ENCODE data around the gene CPEB2. TPM values are rescaled to one million over a fixed set of nuclear protein-coding genes. Genes with fewer than 3 reads are reported as not detected.

CPEB2 gene
- total and polyA plus RNA-seq, 2 of the 8 experiments (the other 6 are each of a cell fraction or from before 2014, with no cell fraction given) = 0.39 to 1.9 TPM

DNA sequence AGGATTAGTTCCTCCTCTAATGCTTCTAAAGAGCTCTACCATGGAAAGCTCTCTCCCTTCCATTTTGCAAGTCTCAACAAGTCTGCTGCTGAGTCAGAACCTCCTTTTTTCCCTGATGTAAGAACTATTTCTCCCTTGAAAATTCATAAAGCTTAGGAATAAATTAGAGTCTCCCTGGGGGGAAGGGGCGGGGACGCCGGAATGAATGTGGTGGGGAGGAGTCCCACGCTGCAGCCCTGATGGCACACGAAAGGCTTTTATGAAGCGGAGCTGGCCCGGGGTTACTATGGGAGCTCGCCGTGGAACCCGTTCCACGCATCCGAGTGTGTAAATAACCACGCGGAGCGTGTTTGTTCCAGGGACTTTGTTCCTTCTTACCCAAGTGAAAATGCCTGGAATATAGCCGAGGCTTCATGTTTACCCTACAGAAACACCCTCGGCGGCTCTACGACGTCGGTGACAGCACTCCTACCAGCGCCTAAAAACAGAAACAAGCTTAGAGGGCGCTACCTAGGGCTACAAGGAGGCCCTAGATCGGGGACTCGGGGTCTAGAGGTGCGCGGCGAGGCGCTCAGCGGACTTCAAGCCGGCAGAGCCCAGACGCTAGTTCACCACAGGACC, 923 bp upstream of the CPEB2 start (continued):
- TF ChIP-seq TBP (IDR thresholded peaks at IDR 0.05; ENCODE audit: low read depth, low read length) (no peak), RXRA (IDR thresholded peaks at IDR 0.05; ENCODE audit: insufficient read depth, low read depth, low read length) (no peak), GTF2F1 (IDR thresholded peaks at IDR 0.05; ENCODE audit: borderline replicate concordance, low read depth, low read length) (no peak), KDM5A (IDR thresholded peaks at IDR 0.05; ENCODE audit: low read length) (no peak), YY1 (IDR thresholded peaks at IDR 0.05; ENCODE audit: low read depth, low read length) (no peak), TAF1 (IDR thresholded peaks at IDR 0.05; ENCODE audit: low read depth, low read length) (0 out of 2 replicates have a peak, but pooled peaks have one; percentile 30), SIN3A (conservative IDR thresholded peaks at IDR 0.05 in 1 of 2, IDR thresholded peaks at IDR 0.05 in 1 of 2; ENCODE audit: low read depth in 1 of 2, low read length in 2 of 2) (0 out of 4 replicates have a peak, but pooled peaks of 1 of the 2 experiments have one; percentile 42), RAD21 (IDR thresholded peaks at IDR 0.05 in 1 of 2, conservative IDR thresholded peaks at IDR 0.05 in 1 of 2; ENCODE audit: low read depth in 2 of 2, low read length in 2 of 2) (no peak), BACH1 (IDR thresholded peaks at IDR 0.05; ENCODE audit: low read length) (0 out of 2 replicates have a peak, but pooled peaks have one; percentile 21), HDAC6 (IDR thresholded peaks at IDR 0.05; ENCODE audit: low read depth, low read length) (no peak), ASH2L (IDR thresholded peaks at IDR 0.05; ENCODE audit: low read length) (no peak), JUND (IDR thresholded peaks at IDR 0.05; ENCODE audit: low read length) (no peak)
- TF ChIP-seq, protein P1, sequence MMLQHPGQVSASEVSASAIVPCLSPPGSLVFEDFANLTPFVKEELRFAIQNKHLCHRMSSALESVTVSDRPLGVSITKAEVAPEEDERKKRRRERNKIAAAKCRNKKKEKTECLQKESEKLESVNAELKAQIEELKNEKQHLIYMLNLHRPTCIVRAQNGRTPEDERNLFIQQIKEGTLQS (IDR thresholded peaks at IDR 0.05; ENCODE audit: insufficient read depth, low read depth, low read length) = no peak

All from H1 (cell line).